ENCODE measurements around the gene PTTG1IP.

Gene PTTG1IP

GRCh38 chr21:44854664-44855446 is 18.6 kb downstream of the PTTG1IP start:
- H3K9me3 ChIP-seq (ENCODE audit: low read length): no peaks in the 10 kb centered on the region
- H3K9me2 ChIP-seq (ENCODE audit: low read depth, low read length): no peaks in the 10 kb centered on the region
- H3K9ac ChIP-seq (ENCODE audit: low read length): no peak overlapping the region
- H3K79me2 ChIP-seq (ENCODE audit: insufficient read depth, low read length): no peaks in the 10 kb centered on the region
- peaks cover 57% of the 10 kb centered on the region for H3K36me3 ChIP-seq (ENCODE audit: insufficient read depth, low read length)
- H2AFZ ChIP-seq (ENCODE audit: low read length): no peak overlapping the region
- H3K4me3 ChIP-seq (ENCODE audit: low read depth, low read length, poor library complexity, severe bottlenecking): no peak overlapping the region
- no peaks in the 10 kb centered on the region for H3K27me3 ChIP-seq (ENCODE audit: insufficient read depth, low read length)
- TF ChIP-seq CTCF (IDR thresholded peaks at IDR 0.05; ENCODE audit: low read length) (no peak), EZH2 (IDR thresholded peaks at IDR 0.05; ENCODE audit: borderline replicate concordance, low read length) (no peak)
- no peak overlapping the region for H3K27ac ChIP-seq (ENCODE audit: low read depth, low read length, poor library complexity, severe bottlenecking)
- H3F3A ChIP-seq (ENCODE audit: insufficient read depth, low read length): no peaks in the 10 kb centered on the region
- H3K4me2 ChIP-seq (ENCODE audit: low read length): no peak overlapping the region
- H3K4me1 ChIP-seq (ENCODE audit: insufficient read depth, low read length, severe bottlenecking): no peaks in the 10 kb centered on the region
- H4K20me1 ChIP-seq (ENCODE audit: insufficient read depth, low read length): no peaks in the 10 kb centered on the region

GRCh38 chr21:44854391-44854663 is 19.2 kb downstream of the PTTG1IP start:
- no peak overlapping the region for H3K9ac ChIP-seq (ENCODE audit: low read length)
- no peaks in the 10 kb centered on the region for H3K27me3 ChIP-seq (ENCODE audit: insufficient read depth, low read length)
- no peak overlapping the region for H3K4me2 ChIP-seq (ENCODE audit: low read length)
- no peaks in the 10 kb centered on the region for H4K20me1 ChIP-seq (ENCODE audit: insufficient read depth, low read length)
- H3K9me3 ChIP-seq (ENCODE audit: low read length): no peaks in the 10 kb centered on the region
- H3K4me1 ChIP-seq (ENCODE audit: insufficient read depth, low read length, severe bottlenecking): no peaks in the 10 kb centered on the region
- H3K79me2 ChIP-seq (ENCODE audit: insufficient read depth, low read length): no peaks in the 10 kb centered on the region
- H3F3A ChIP-seq (ENCODE audit: insufficient read depth, low read length): no peaks in the 10 kb centered on the region
- H3K4me3 ChIP-seq (ENCODE audit: low read depth, low read length, poor library complexity, severe bottlenecking): no peak overlapping the region
- H3K27ac ChIP-seq (ENCODE audit: low read depth, low read length, poor library complexity, severe bottlenecking): no peak overlapping the region
- TF ChIP-seq CTCF (IDR thresholded peaks at IDR 0.05; ENCODE audit: low read length) (no peak), EZH2 (IDR thresholded peaks at IDR 0.05; ENCODE audit: borderline replicate concordance, low read length) (no peak)
- H2AFZ ChIP-seq (ENCODE audit: low read length): no peak overlapping the region
- H3K36me3 ChIP-seq (ENCODE audit: insufficient read depth, low read length): peaks cover 57% of the 10 kb centered on the region
- H3K9me2 ChIP-seq (ENCODE audit: low read depth, low read length): no peaks in the 10 kb centered on the region

- Histone ChIP-seq H3K9me2 (ENCODE audit: low read depth, low read length) (no peaks in the 10 kb centered on the region), H3K9ac (ENCODE audit: low read length) (no peak overlapping the region), H3K4me2 (ENCODE audit: low read length) (no peak overlapping the region), H2AFZ (ENCODE audit: low read length) (no peak overlapping the region), H4K20me1 (ENCODE audit: insufficient read depth, low read length) (no peaks in the 10 kb centered on the region), H3K27me3 (ENCODE audit: insufficient read depth, low read length) (no peaks in the 10 kb centered on the region), H3F3A (ENCODE audit: insufficient read depth, low read length) (no peaks in the 10 kb centered on the region), H3K9me3 (ENCODE audit: low read length) (no peaks in the 10 kb centered on the region), H3K27ac (ENCODE audit: low read depth, low read length, poor library complexity, severe bottlenecking) (no peak overlapping the region), H3K36me3 (ENCODE audit: insufficient read depth, low read length) (peaks cover 55% of the 10 kb centered on the region), H3K4me3 (ENCODE audit: low read depth, low read length, poor library complexity, severe bottlenecking) (no peak overlapping the region), H3K4me1 (ENCODE audit: insufficient read depth, low read length, severe bottlenecking) (no peaks in the 10 kb centered on the region), H3K79me2 (ENCODE audit: insufficient read depth, low read length) (no peaks in the 10 kb centered on the region)
- no peak for TF ChIP-seq EZH2 (IDR thresholded peaks at IDR 0.05; ENCODE audit: borderline replicate concordance, low read length)
Measured at GRCh38 chr21:44853601-44854390, 19.7 kb downstream of the PTTG1IP start.

All from OCI-LY1 (cell line).